IMR-90 (cell line): ENCODE results near the gene GNB2. TPM values are rescaled to one million over a fixed set of nuclear protein-coding genes. Genes with fewer than 3 reads are reported as not detected.

Experiments used
- ATAC-seq: fragments of 200-7000 bp; cut with Tn5 transposase; 2 replicates; pipeline ENCODE4 v1.9.1; 2020; ENCODE audit warnings: low read depth, mild to moderate bottlenecking, moderate library complexity
- BruUV-seq: library from RNA; stranded (reverse); fragments of 400-500 nt; replicated peaks from 2 replicates; lab custom pipeline; 2021; lab: Mats Ljungman, UMichigan
- CTCF ChIA-PET: fragments of 300-600 bp; formaldehyde crosslinking; extraction: SDS; loops from one replicate; lab custom pipeline; 2021; ENCODE audit warnings: antibody characterized with exemption; lab: Yijun Ruan, JAX
- POLR2A ChIA-PET: fragments of 300-600 bp; sonication (Branson Sonifier 250); formaldehyde crosslinking; loops from one replicate; lab custom pipeline; 2022; ENCODE audit warnings: antibody characterized with exemption; ENCODE audit not compliant: unreplicated experiment; lab: Charles Lee
- DNase-seq: peaks from one replicate; pipeline ENCODE4 v3.0.0; 2013
- H2AFZ ChIP-seq: replicated peaks from 2 replicates; pipeline ENCODE3; 2013; ENCODE audit warnings: low read length, mild to moderate bottlenecking; ENCODE audit not compliant: poor library complexity
- H2AK5ac ChIP-seq: 2 replicates; pipeline ENCODE4 v1.6.1; 2013; ENCODE audit warnings: low read depth, low read length, inconsistent platforms
- H2AK9ac ChIP-seq: replicated peaks from 2 replicates; pipeline ENCODE3; 2013; ENCODE audit warnings: mild to moderate bottlenecking, low read depth, low read length, moderate library complexity; ENCODE audit not compliant: poor library complexity
- H2BK120ac ChIP-seq: 2 replicates; pipeline ENCODE4 v1.6.1; 2013; ENCODE audit warnings: low read depth, low read length, inconsistent platforms
- H2BK15ac ChIP-seq: 3 replicates; pipeline ENCODE4 v1.6.1; 2013; ENCODE audit warnings: low read depth, low read length, inconsistent platforms
- H2BK20ac ChIP-seq: 2 replicates; pipeline ENCODE4 v1.6.1; 2013; ENCODE audit warnings: low read depth, mild to moderate bottlenecking, inconsistent platforms, low read length, moderate library complexity
- H2BK5ac ChIP-seq: 2 replicates; pipeline ENCODE4 v1.6.1; 2013; ENCODE audit warnings: mild to moderate bottlenecking, low read depth, low read length, inconsistent platforms; ENCODE audit not compliant: poor library complexity, severe bottlenecking
- H3K14ac ChIP-seq: replicated peaks from 2 replicates; pipeline ENCODE4 v1.6.1; 2013; ENCODE audit warnings: low read depth, low read length, inconsistent platforms
- H3K18ac ChIP-seq: 2 replicates; pipeline ENCODE4 v1.6.1; 2013; ENCODE audit warnings: low read depth, low read length, control low read depth
- H3K23ac ChIP-seq: 2 replicates; pipeline ENCODE4 v1.6.1; 2013; ENCODE audit warnings: low read depth, low read length, inconsistent platforms
- H3K27ac ChIP-seq: 2 replicates; pipeline ENCODE4 v1.5.1; 2013; ENCODE audit warnings: mild to moderate bottlenecking, control low read depth, low read length; ENCODE audit not compliant: insufficient read depth
- H3K27me3 ChIP-seq: 2 replicates; pipeline ENCODE4 v1.6.1; 2013; ENCODE audit warnings: low read length; ENCODE audit not compliant: control insufficient read depth, insufficient read depth
- H3K36me3 ChIP-seq: 2 replicates; pipeline ENCODE4 v1.6.1; 2013; ENCODE audit warnings: low read length, mixed read lengths; ENCODE audit not compliant: control insufficient read depth, insufficient read depth
- H3K4ac ChIP-seq: 2 replicates; pipeline ENCODE4 v1.6.1; 2013; ENCODE audit warnings: low read depth, low read length, inconsistent platforms
- H3K4me1 ChIP-seq: 2 replicates; pipeline ENCODE4 v1.6.1; 2013; ENCODE audit warnings: low read length, mixed read lengths; ENCODE audit not compliant: control insufficient read depth, insufficient read depth
- H3K4me2 ChIP-seq: 2 replicates; pipeline ENCODE4 v1.6.1; 2013; ENCODE audit warnings: low read depth, mild to moderate bottlenecking, control low read depth, low read length, moderate library complexity
- H3K4me3 ChIP-seq: 2 replicates; pipeline ENCODE4 v1.5.1; 2013; ENCODE audit warnings: low read depth, mild to moderate bottlenecking, control low read depth, low read length, moderate library complexity; ENCODE audit not compliant: insufficient read depth
- H3K56ac ChIP-seq: 2 replicates; pipeline ENCODE4 v1.6.1; 2013; ENCODE audit warnings: low read length, inconsistent platforms; ENCODE audit not compliant: insufficient read depth; ENCODE audit errors: extremely low read depth
- H3K79me1 ChIP-seq, 2 experiments: 2 replicates each; pipeline ENCODE4 v1.6.1; 2013; ENCODE audit warnings: low read length in 2 of 2, inconsistent platforms in 1 of 2, low read depth in 1 of 2
- H3K9ac ChIP-seq: 2 replicates; pipeline ENCODE4 v1.6.1; 2013; ENCODE audit warnings: low read depth, low read length, control low read depth
- H3K9me1 ChIP-seq: 2 replicates; pipeline ENCODE4 v1.6.1; 2013; ENCODE audit warnings: low read length, inconsistent platforms; ENCODE audit not compliant: insufficient read depth
- H3K9me3 ChIP-seq: 2 replicates; pipeline ENCODE4 v1.6.1; 2013; ENCODE audit warnings: low read length; ENCODE audit not compliant: control insufficient read depth, insufficient read depth
- H4K20me1 ChIP-seq: 2 replicates; pipeline ENCODE4 v1.6.1; 2013; ENCODE audit warnings: low read length, inconsistent platforms; ENCODE audit not compliant: insufficient read depth
- H4K5ac ChIP-seq: 2 replicates; pipeline ENCODE4 v1.6.1; 2013; ENCODE audit warnings: mild to moderate bottlenecking, low read depth, low read length, control low read depth
- H4K8ac ChIP-seq, 2 experiments: 2 replicates each; pipeline ENCODE4 v1.6.1; 2013; ENCODE audit warnings: low read depth in 2 of 2, low read length in 2 of 2, control low read depth in 1 of 2, inconsistent platforms in 1 of 2
- H4K91ac ChIP-seq: 2 replicates; pipeline ENCODE4 v1.6.1; 2013; ENCODE audit warnings: low read depth, low read length, inconsistent platforms; ENCODE audit not compliant: insufficient read depth
- CEBPB ChIP-seq: IDR thresholded peaks from 2 replicates; pipeline ENCODE4 v1.6.1; 2012; ENCODE audit warnings: low read depth, low read length, improper control_type of control experiment
- CTCF ChIP-seq: conservative IDR thresholded peaks from 2 replicates; pipeline ENCODE4 v1.5.1; 2012; ENCODE audit warnings: mild to moderate bottlenecking, low read depth, low read length, improper control_type of control experiment
- MAZ ChIP-seq: IDR thresholded peaks from 2 replicates; pipeline ENCODE4 v1.6.1; 2012; ENCODE audit warnings: low read depth, mild to moderate bottlenecking, low read length, improper control_type of control experiment, moderate library complexity, borderline replicate concordance
- MXI1 ChIP-seq: IDR thresholded peaks from 2 replicates; pipeline ENCODE4 v1.6.1; 2012; ENCODE audit warnings: low read depth, mild to moderate bottlenecking, low read length, moderate library complexity, borderline replicate concordance
- RAD21 ChIP-seq: IDR thresholded peaks from 2 replicates; pipeline ENCODE4 v1.6.1; 2012; ENCODE audit warnings: low read length, improper control_type of control experiment
- RCOR1 ChIP-seq: IDR thresholded peaks from 2 replicates; pipeline ENCODE4 v1.6.1; 2012; ENCODE audit warnings: mild to moderate bottlenecking, low read length, improper control_type of control experiment; ENCODE audit not compliant: insufficient replicate concordance
- SMC3 ChIP-seq: fragments of 150-350 bp; IDR thresholded peaks from 2 replicates; pipeline ENCODE4 v1.6.1; 2016; ENCODE audit warnings: low read depth, mild to moderate bottlenecking, antibody characterized with exemption, low read length, moderate library complexity
- WGBS, 2 experiments: methylation state at CpG; one replicate each; pipeline versions ENCODE4 v1.1.5 to v1.1.7; 2013; ENCODE audit warnings: missing lambda C conversion rate in 2 of 2; ENCODE audit not compliant: insufficient read length in 1 of 2; ENCODE audit errors: extremely low coverage in 2 of 2; 5-methylcytosine and 5-hydroxymethylcytosine counted together
- dilution Hi-C: fragments of 300-500 bp; cut with HindIII; formaldehyde crosslinking; loops from one replicate; pipeline ENCODE4 v1.14.3; 2018; ENCODE audit warnings: low sequenced_read_pairs; ENCODE audit not compliant: unreplicated experiment
- in situ Hi-C: fragments of 300-500 bp; cut with MboI; formaldehyde crosslinking; loops from 3 replicates; pipeline ENCODE4 v1.14.3; 2019; ENCODE audit warnings: low sequenced_read_pairs, inconsistent platforms, mixed read lengths
- intact Hi-C: fragments of 100-400 bp; cut with micrococcal nuclease; formaldehyde crosslinking; loops from 2 replicates; pipeline ENCODE4 v1.10.0; 2022
- polyA plus RNA-seq, 3 experiments: library from polyadenylated mRNA; depleted of rRNA; stranded (reverse); fragments of >200 nt; gene quantifications; 2 replicates each; pipeline ENCODE4 v1.2.3, GENCODE V29; 2012; ENCODE audit warnings: low replicate concordance in 1 of 3
- total RNA-seq: library from RNA; depleted of rRNA; stranded (reverse); fragments of >200 nt; gene quantifications from 2 replicates; pipeline ENCODE4 v1.2.3, GENCODE V29; 2012

Gene GNB2
- total and polyA plus RNA-seq, 2 of the 4 experiments (the other 2 are of a cell fraction), result 62.0 to 279 TPM

- Histone ChIP-seq H2BK15ac (no peak overlapping the region), H2BK5ac (peak overlapping the region; percentile 90), H3K27me3 (no peaks in the 10 kb centered on the region), H4K5ac (no peak overlapping the region), H4K91ac (peak overlapping the region; percentile 82; the same call in 1 of the 2 replicates), H3K4ac (peak overlapping the region; percentile 94), H2AFZ (peak overlapping the region; percentile 89), H3K14ac (peak overlapping the region; percentile 89), H3K18ac (no peak overlapping the region; the same call in 1 of the 2 replicates), H3K27ac (peak overlapping the region; percentile 97), H4K8ac (peak overlapping the region; percentile 70 to 74; a peak in 2 of 4 replicates), H2AK9ac (peak overlapping the region; percentile 97), H3K79me1 (peaks cover 13 to 35% of the 10 kb centered on the region in 2 experiments), H3K9ac (peak overlapping the region; percentile 90), H4K20me1 (peaks cover 38% of the 10 kb centered on the region), H3K36me3 (peaks cover 30% of the 10 kb centered on the region), H3K56ac (peak overlapping the region; percentile 61), H2AK5ac (peak overlapping the region; percentile 94), H3K4me1 (peaks cover 4% of the 10 kb centered on the region; the same call in 1 of the 2 replicates), H2BK120ac (peak overlapping the region; percentile 54; the same call in 1 of the 2 replicates), H3K9me1 (0 out of 2 replicates have a peak, but pooled peaks cover 2% of the 10 kb centered on the region), H3K9me3 (no peaks in the 10 kb centered on the region), H2BK20ac (no peak overlapping the region), H3K23ac (peak overlapping the region; percentile 92), H3K4me2 (peak overlapping the region; percentile 83), H3K4me3 (peak overlapping the region; percentile 85)
- 2% methylated on average over 9 of the region's 43 CpGs; no CpG with 5 or more reads in 1 of the 2 experiments for WGBS, 2 experiments
- CTCF ChIA-PET, result no interaction called here
- in situ Hi-C loops (loop anchor here (10.0 kb wide), 1 partner anchor 200 kb away; the partner anchor contains the start of gene TSC22D4), intact Hi-C loops (no loop called here), dilution Hi-C loops (no loop called here)
- DNase-seq (no peak), ATAC-seq (no peak)
- no TSS peak for BruUV-seq
- POLR2A ChIA-PET, result no interaction called here
- TF ChIP-seq CTCF (no peak), RCOR1 (no peak), RAD21 (no peak), SMC3 (no peak), MAZ (no peak), MXI1 (no peak), CEBPB (no peak)
Measured at GRCh38 chr7:100674411-100675104, 1.0 kb downstream of the GNB2 start.
